GM23338 (cell line): Measurements from ENCODE around the gene GJB3.

ENCODE experiments used
- CREB1 ChIP-seq: fragments of 250-450 bp; sonication (Bioruptor Pico); IDR thresholded peaks from 2 replicates; pipeline ENCODE4 v1.5.0; 2020; ENCODE audit warnings: low read depth, mild to moderate bottlenecking, moderate library complexity
- CTCF ChIP-seq, 2 experiments: fragments of 200-600 bp in 1 of 2; sonication (generic) in 1 of 2; conservative IDR thresholded peaks; 2 replicates each; pipeline versions ENCODE4 v1.5.1 to v1.6.1; 2016 to 2017; ENCODE audit warnings: antibody characterized with exemption in 2 of 2, low read depth in 2 of 2, mild to moderate bottlenecking in 2 of 2, moderate library complexity in 1 of 2
- EZH2phosphoT487 ChIP-seq: fragments of 200-600 bp; sonication (generic); IDR thresholded peaks from one replicate; pipeline ENCODE4 v1.8.1; 2018; ENCODE audit warnings: antibody characterized with exemption; ENCODE audit not compliant: unreplicated experiment
- POLR2AphosphoS5 ChIP-seq: IDR thresholded peaks from 2 replicates; pipeline ENCODE4 v1.6.1; 2016; ENCODE audit warnings: antibody characterized with exemption, low read depth
- REST ChIP-seq: IDR thresholded peaks from one replicate; pipeline ENCODE4 v1.6.1; 2018; ENCODE audit warnings: antibody characterized with exemption; ENCODE audit not compliant: unreplicated experiment
- STAT1 ChIP-seq: IDR thresholded peaks from one replicate; pipeline ENCODE4 v1.6.1; 2016; ENCODE audit warnings: antibody characterized with exemption; ENCODE audit not compliant: unreplicated experiment
- ZNF331 ChIP-seq: fragments of 250-450 bp; sonication (Bioruptor Pico); IDR thresholded peaks from 2 replicates; pipeline ENCODE4 v1.5.0; 2020; ENCODE audit warnings: low read depth, mild to moderate bottlenecking, moderate library complexity

- TF ChIP-seq CTCF (conservative IDR thresholded peaks at IDR 0.05; ENCODE audit: low read depth in 2 of 2) (no peak), REST (no peak), EZH2phosphoT487 (no peak), CREB1 (CRISPR knock-in tag) (no peak), POLR2AphosphoS5 (no peak), STAT1 (no peak), ZNF331 (no peak)
Measured at GRCh38 chr1:34776911-34777310, 4.1 kb upstream of the GJB3 start.
